GM12892 (cell line): Measurements from ENCODE around the gene GOLGA6A.

Experiments used
- POLR2A ChIP-seq: IDR thresholded peaks from 2 replicates; pipeline ENCODE4 v1.6.1; 2011; ENCODE audit warnings: low read depth, low read length, control low read depth
- POLR2AphosphoS5 ChIP-seq: IDR thresholded peaks from 2 replicates; pipeline ENCODE4 v1.6.1; 2011; ENCODE audit warnings: low read depth, low read length, control low read depth

- TF ChIP-seq POLR2A (no peak), POLR2AphosphoS5 (no peak)
Observed at GRCh38 chr15:74043425-74044266, 38.7 kb downstream of the GOLGA6A start.
